Esophagus muscularis mucosa (tissue), 4 donors: ENCODE results near the gene DPP9.

Source experiments
- CTCF ChIP-seq, 3 experiments: fragments of 200-600 bp in 2 of 3; fragments of 450-650 bp in 1 of 3; sonication (generic) in 2 of 3; IDR thresholded peaks; one replicate each; pipeline ENCODE4 v1.5.1; 2017 to 2019; ENCODE audit warnings: antibody characterized with exemption in 3 of 3, mild to moderate bottlenecking in 2 of 3, moderate library complexity in 1 of 3
- EP300 ChIP-seq: sonication (generic); formaldehyde crosslinking; IDR thresholded peaks from one replicate; pipeline ENCODE4 v1.6.1; 2017; ENCODE audit warnings: antibody characterized with exemption
- POLR2A ChIP-seq: fragments of 450-650 bp; IDR thresholded peaks from one replicate; pipeline ENCODE4 v1.6.1; 2017; ENCODE audit warnings: antibody characterized with exemption, moderate library complexity, mild to moderate bottlenecking, low read depth
- POLR2AphosphoS5 ChIP-seq, 2 donors: sonication (generic); formaldehyde crosslinking; IDR thresholded peaks; one replicate each; pipeline ENCODE4 v1.6.1; 2017; ENCODE audit warnings: antibody characterized with exemption in 2 of 2

GRCh38 chr19:4691373-4691772, 32.3 kb downstream of the DPP9 start:
- TF ChIP-seq POLR2A, result no peak
- no peak for TF ChIP-seq CTCF (IDR thresholded peaks at IDR 0.05)
- TF ChIP-seq POLR2AphosphoS5 (IDR thresholded peaks at IDR 0.05), result no peak
- TF ChIP-seq EP300, result no peak
